ENCODE data around the gene CROCC2. TPM values are rescaled to one million over a fixed set of nuclear protein-coding genes. Genes with fewer than 3 reads are reported as not detected.

Gene CROCC2
- total RNA-seq, 2 experiments from 2014 or later: not detected

DNA sequence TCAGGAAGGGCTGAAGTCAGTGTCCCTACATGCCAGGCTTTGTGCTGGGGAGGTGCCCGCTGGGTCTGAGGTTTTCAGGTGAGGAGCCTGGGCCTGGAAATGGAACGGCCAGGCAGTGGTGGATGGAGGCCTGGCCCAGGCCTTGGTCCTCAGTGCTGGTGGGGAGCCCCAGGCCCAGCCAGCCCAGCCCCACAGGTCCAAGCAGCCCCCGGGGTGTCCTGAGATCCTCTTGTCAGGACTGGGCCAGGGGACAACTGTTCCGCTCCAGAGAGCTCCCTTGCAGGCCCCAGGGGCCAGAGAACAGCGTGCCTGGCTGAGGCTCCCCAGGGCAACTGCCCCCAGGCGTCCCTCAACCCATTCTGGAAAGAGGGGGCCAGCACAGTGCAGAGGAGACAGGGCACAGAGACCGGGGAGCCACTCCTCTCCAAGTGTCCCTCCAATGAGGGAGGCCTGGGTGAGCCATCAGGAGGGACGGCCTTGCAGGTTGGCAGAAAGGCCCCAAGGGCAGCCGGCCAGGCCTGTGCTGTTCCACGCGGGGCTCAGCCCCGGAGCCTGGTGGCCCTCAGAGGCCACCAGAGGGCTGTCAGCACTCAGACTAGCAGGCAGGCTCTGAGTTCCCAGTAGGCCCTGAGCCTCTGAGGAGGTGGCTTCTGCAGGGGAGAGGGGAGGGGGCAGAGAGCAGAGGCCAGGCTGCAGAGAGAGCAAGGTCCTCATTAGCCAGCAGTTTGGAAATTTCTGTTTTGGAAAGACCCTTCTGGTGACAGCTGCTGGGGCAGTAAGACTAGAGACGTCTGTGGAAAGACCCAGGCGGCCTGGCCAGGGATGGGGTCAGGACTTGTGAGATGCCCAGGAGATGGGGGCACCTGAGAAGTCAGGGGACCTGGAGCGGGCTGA lies 62.8 kb downstream of the CROCC2 start:
- POLR2A ChIA-PET: no interaction called here
- H3K27ac ChIP-seq (ENCODE audit: low read depth, low read length, poor library complexity, severe bottlenecking): no peak overlapping the region
- H3K4me2 ChIP-seq (ENCODE audit: low read length): no peak overlapping the region
- intact Hi-C loops (cut with micrococcal nuclease; ENCODE audit: unreplicated experiment): no loop called here
- TF ChIP-seq CTCF (conservative IDR thresholded peaks at IDR 0.05; ENCODE audit: low read length) (no peak), EZH2phosphoT487 (IDR thresholded peaks at IDR 0.05; ENCODE audit: borderline replicate concordance, low read depth, low read length) (no peak)
- CTCF ChIA-PET (ENCODE audit: unreplicated experiment): no interaction called here
- no peak for DNase-seq (ENCODE audit: low spot score)
- no peaks in the 10 kb centered on the region for H3K9me2 ChIP-seq (ENCODE audit: insufficient read depth, low read length)
- no TSS peak for BruUV-seq (replicated peaks)
- H4K20me1 ChIP-seq (ENCODE audit: insufficient read depth, low read length): no peaks in the 10 kb centered on the region
- H2AFZ ChIP-seq (ENCODE audit: low read length): no peak overlapping the region
- no peaks in the 10 kb centered on the region for H3K9me3 ChIP-seq (ENCODE audit: low read length)
- no peak overlapping the region for H3K4me3 ChIP-seq (ENCODE audit: low read depth, low read length, poor library complexity, severe bottlenecking)
- no peaks in the 10 kb centered on the region for H3K4me1 ChIP-seq (ENCODE audit: insufficient read depth, low read length, poor library complexity, severe bottlenecking)
- no peaks in the 10 kb centered on the region for H3K36me3 ChIP-seq (ENCODE audit: insufficient read depth, low read length)
- H3K79me2 ChIP-seq (ENCODE audit: insufficient read depth, low read depth, low read length): no peaks in the 10 kb centered on the region

- Histone ChIP-seq H2AFZ (ENCODE audit: low read length) (no peak overlapping the region), H3K36me3 (ENCODE audit: insufficient read depth, low read length) (no peaks in the 10 kb centered on the region), H3K79me2 (ENCODE audit: insufficient read depth, low read depth, low read length) (no peaks in the 10 kb centered on the region), H4K20me1 (ENCODE audit: insufficient read depth, low read length) (no peaks in the 10 kb centered on the region), H3K27ac (ENCODE audit: low read depth, low read length, poor library complexity, severe bottlenecking) (no peak overlapping the region), H3K4me1 (ENCODE audit: insufficient read depth, low read length, poor library complexity, severe bottlenecking) (no peaks in the 10 kb centered on the region), H3K4me2 (ENCODE audit: low read length) (no peak overlapping the region), H3K4me3 (ENCODE audit: low read depth, low read length, poor library complexity, severe bottlenecking) (no peak overlapping the region), H3K9me2 (ENCODE audit: insufficient read depth, low read length) (no peaks in the 10 kb centered on the region), H3K9me3 (ENCODE audit: low read length) (no peaks in the 10 kb centered on the region)
- BruUV-seq (replicated peaks): no TSS peak
- intact Hi-C loops (cut with micrococcal nuclease; ENCODE audit: unreplicated experiment): no loop called here
- ChIA-PET CTCF (ENCODE audit: unreplicated experiment) (no interaction called here), POLR2A (no interaction called here)
- TF ChIP-seq EZH2phosphoT487 (IDR thresholded peaks at IDR 0.05; ENCODE audit: borderline replicate concordance, low read depth, low read length) (no peak), CTCF (conservative IDR thresholded peaks at IDR 0.05; ENCODE audit: low read length) (no peak)
- DNase-seq (ENCODE audit: low spot score): no peak
Measured at GRCh38 chr2:240970104-240970503, 64.0 kb downstream of the CROCC2 start.

DNA sequence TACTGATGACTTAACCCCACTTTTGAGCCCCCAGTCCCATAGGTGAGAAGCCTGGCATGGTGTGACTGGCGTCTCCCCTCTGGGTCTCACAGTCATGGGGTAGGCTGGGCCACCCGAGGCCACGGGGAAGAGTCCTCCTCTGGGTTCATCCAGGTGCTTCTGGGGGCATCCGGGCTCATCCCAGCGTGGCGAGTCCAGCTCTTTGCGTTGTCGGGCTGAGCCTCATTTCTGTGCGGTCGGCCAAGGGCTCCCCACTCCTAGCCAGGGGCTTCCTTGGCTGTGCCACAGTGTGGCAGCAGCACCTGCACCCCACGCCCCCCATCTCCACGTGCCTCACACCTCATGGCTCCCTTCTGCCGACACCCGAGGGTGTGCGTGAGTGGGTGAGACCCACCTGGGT lies 64.7 kb downstream of the CROCC2 start:
- CTCF ChIA-PET (ENCODE audit: unreplicated experiment): no interaction called here
- no peaks in the 10 kb centered on the region for H3K79me2 ChIP-seq (ENCODE audit: insufficient read depth, low read depth, low read length)

More for the DNA sequence above, 64.7 kb downstream of the CROCC2 start:
- Histone ChIP-seq H3K36me3 (ENCODE audit: insufficient read depth, low read length) (no peaks in the 10 kb centered on the region), H3K4me3 (ENCODE audit: low read depth, low read length, poor library complexity, severe bottlenecking) (no peak overlapping the region), H4K20me1 (ENCODE audit: insufficient read depth, low read length) (no peaks in the 10 kb centered on the region), H3K9me3 (ENCODE audit: low read length) (no peaks in the 10 kb centered on the region), H3K27ac (ENCODE audit: low read depth, low read length, poor library complexity, severe bottlenecking) (no peak overlapping the region), H3K4me2 (ENCODE audit: low read length) (no peak overlapping the region), H2AFZ (ENCODE audit: low read length) (no peak overlapping the region), H3K9me2 (ENCODE audit: insufficient read depth, low read length) (no peaks in the 10 kb centered on the region), H3K4me1 (ENCODE audit: insufficient read depth, low read length, poor library complexity, severe bottlenecking) (no peaks in the 10 kb centered on the region)
- TF ChIP-seq CTCF (conservative IDR thresholded peaks at IDR 0.05; ENCODE audit: low read length) (no peak), EZH2phosphoT487 (IDR thresholded peaks at IDR 0.05; ENCODE audit: borderline replicate concordance, low read depth, low read length) (no peak)
- intact Hi-C loops (cut with micrococcal nuclease; ENCODE audit: unreplicated experiment): no loop called here
- POLR2A ChIA-PET: no interaction called here
- no TSS peak for BruUV-seq (replicated peaks)
- DNase-seq (ENCODE audit: low spot score): no peak
